NK-92 (cell line): ENCODE data around the gene PPP2R1B.

ENCODE experiments used
- DNase-seq: peaks from one replicate; lab custom pipeline; 2025; ENCODE audit not compliant: unreplicated experiment; lab: John Stamatoyannopoulos, UW

The PPP2R1B gene

DNA sequence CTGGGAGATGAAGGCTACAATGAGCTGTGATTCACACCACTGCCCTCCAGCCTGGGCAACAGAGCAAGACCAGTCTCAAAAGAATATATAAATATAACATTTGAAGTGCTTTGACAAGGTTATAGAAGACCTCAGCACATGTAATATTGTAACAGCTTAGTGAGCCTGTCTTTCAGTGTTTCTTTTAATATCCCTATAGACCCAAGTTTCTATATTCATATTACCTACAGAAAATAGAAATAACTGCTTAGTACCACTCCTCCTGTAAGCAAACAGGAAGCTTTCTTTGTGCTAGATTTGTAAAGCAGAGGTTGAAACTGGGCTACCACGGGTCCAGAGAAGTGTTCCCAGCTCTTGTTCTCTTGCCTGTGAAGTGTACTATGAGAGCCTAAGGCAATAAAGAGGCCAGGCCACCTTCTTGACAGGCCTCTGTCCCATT lies 68.2 kb downstream of the PPP2R1B start:
- no peak for DNase-seq

DNA sequence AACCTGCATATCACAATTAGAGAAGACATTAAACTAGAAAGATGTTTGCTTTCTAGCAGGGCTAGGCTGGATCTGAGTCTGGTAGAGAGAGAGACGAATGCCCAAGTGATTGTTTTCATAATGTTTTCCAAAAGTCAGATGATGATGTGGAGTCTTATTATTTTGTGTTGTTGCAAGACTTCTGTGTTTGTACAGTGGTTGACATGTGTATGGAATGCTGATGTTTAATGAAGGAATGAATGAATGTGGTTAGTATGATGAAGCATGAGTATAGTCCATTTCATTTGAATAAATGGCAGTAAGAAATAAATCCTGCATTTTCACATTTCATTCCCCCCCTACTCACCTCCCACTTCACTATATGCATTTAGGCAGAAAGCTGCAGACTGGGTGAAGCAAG lies 69.6 kb downstream of the PPP2R1B start:
- no peak for DNase-seq

DNA sequence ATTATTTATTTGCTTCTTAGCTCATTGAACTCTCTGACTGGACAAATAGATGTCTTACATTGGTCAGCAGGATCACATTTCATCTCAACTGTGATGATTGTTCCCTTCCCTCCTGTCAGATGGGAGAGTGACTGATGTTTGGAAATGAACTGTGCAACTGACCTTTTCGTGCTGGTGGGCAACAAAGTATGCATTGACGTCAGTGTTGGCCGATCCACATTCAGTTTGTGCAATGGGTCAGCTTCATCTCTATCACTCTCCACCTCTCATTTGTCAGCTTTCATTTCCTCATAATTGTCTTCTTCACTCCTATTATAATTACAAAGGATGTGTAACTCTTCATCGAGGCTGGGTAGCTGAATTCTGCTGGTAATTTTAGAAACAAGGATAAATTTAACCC lies 71.3 kb downstream of the PPP2R1B start:
- DNase-seq: no peak

DNA sequence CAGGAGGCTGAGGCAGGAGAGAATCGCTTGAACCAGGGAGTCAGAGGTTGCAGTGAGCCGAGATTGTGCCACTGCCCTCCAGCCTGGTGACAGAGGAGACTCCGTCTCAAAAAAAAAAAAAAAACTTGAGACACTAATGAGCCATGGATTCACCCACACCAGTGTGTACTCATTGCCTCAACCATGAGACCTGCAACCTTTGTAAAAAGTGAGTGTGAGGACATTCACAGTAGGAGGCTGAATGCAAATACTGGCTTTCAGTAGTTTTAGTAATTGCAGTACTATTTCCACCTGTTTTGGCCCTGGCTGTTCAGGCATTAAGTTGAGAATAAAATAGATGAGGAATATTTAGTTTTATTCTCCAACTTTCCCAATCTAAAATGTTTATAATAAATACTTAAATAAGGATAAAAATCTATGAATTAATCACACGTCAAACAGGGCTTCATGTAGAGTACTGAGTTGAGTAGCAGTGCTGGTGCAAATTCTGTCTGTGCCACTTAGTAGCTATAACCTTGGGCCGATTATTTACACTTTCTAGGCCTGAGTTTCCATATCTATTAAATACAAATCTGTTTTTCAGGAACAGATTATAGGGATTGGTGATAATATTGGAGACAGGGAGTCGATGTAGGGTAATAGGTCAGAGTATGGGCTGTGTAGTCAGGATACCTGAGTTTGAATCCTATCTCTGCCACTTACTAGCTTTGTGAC lies 72.8 kb downstream of the PPP2R1B start:
- DNase-seq: no peak

DNA sequence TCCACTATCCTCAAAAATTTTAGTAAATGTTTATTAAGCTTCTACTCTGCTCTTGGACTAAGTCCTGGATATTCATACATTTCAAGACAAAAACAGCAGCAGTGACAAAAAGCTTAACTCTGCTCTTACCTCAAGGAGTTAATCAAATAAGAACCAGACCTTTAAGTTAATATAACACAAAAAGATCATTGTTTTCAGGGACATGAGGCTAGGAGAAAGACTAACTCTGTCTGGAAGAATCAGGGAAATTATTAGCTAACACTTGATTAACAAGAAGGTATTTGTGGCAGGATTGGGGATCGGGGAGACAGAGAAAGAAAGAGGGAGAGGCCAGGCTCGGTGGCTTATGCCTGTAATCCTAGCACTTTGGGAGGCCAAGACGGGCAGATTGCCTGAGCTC lies 74.4 kb downstream of the PPP2R1B start:
- no peak for DNase-seq

DNA sequence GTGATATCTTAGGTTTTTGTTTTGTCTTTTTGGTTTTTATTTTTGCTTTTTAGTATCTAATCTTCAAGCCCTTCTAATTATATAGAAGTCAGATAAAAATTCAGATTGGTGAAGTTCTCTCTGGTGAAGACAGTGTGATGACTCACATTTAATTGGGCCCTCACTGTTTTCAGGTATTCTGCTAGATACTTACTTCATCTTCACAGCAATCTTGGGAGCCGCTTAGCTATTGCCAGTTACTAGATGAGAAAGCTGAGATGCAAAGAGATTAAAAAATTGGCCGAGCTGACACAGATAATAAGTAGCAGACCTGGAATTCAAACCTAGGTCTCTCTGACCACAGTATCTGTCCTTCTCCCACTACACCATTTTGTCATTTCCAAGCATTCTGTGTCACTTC lies 75.0 kb downstream of the PPP2R1B start:
- no peak for DNase-seq

DNA sequence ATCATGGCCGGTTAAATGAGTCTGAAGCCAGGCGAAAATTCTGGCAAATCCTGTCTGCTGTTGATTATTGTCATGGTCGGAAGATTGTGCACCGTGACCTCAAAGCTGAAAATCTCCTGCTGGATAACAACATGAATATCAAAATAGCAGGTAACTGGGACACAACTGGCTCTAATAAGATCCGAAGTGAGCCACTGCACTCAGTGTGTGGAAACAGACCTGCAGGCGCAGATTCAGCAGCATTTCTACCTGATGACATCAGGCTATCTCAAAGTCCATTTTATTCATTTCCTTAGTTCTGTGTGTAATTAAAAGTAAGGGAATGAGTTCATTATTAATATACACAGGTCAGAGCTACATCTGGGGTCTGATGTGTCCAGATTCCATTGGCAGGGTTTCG lies 78.2 kb downstream of the PPP2R1B start:
- DNase-seq: no peak

DNA sequence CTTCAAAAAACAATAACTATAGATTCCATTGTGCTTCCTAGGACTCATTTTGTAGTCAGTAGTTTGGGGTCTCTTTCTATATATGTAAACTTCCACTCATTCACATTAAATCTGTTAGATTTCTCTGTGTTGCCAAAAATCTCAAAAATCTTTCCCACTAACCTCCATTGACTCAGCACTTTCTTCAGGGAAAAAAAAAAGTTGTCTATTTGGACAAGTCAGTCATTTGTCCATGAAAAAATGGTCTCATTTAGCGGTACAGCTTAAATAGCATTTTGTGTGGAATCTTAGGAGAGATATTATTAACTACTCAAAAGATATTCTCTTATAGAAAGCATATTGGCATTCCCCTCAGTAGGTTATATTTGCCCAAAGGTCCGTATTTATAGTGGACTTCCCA lies 81.9 kb downstream of the PPP2R1B start:
- no peak for DNase-seq

DNA sequence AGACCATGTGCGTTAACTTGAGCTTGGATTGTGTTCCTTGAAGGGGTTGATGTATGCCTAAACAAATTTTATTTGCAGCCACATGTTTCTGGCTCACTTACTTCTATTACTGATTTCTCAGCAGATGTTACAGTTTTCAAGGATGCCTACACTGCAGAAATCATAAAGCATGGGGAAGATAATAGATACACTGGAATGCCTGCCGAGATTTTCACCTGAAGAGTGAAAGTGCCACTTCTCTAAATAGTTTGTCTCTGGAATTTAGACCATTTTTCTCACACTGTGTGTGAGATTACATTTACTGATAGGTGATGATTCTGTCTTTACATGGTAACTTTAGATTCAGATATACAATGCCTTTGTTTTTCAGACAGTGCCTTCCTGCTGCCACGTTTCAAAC lies 82.4 kb downstream of the PPP2R1B start:
- DNase-seq: no peak

DNA sequence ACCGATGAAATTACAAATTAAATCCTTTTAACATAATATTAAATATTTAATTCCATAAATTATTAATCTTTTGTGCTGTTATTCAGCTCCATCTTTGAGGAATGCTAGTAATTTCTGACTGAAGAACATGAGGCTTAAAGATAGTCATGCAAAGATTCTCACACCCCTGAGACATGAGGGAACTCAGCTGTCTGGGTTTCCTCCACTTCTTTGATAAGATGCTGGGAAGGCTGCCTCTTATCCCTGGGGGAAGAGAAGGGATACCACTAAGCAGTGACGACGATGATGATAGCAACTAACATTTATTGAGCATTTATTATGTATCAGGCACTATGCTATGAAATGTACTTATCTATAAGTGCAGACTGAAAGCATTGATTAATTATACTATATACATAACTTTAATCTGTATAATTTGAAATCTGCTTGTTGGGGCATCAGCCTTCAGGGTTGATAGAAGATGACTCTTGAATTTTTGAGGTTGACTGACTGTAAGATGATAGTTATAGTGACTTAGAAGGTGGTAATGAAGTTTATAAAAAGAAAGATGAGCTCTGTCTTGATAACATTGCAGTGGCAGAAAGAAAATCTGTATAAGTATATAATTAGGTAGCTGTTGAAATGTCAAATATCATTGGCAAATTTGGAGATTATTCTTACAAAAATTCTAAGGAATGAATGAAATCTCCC lies 85.6 kb downstream of the PPP2R1B start:
- no peak for DNase-seq
